ENCODE measurements around the gene GUCY1B1. TPM values are rescaled to one million over a fixed set of nuclear protein-coding genes. Genes with fewer than 3 reads are reported as not detected.

Gene GUCY1B1
- total RNA-seq, 1 donor from 2014 or later, result 1.7 TPM

GRCh38 chr4:155722336-155722735, 36.5 kb upstream of the GUCY1B1 start:
- Histone ChIP-seq H3K27me3 (ENCODE audit: control insufficient read depth, insufficient read depth, low read length) (no peaks in the 10 kb centered on the region), H3K36me3 (ENCODE audit: control insufficient read depth, insufficient read depth, low read length) (no peaks in the 10 kb centered on the region), H3K4me3 (ENCODE audit: low read depth, low read length) (no peak overlapping the region)
- TF ChIP-seq, protein P1, sequence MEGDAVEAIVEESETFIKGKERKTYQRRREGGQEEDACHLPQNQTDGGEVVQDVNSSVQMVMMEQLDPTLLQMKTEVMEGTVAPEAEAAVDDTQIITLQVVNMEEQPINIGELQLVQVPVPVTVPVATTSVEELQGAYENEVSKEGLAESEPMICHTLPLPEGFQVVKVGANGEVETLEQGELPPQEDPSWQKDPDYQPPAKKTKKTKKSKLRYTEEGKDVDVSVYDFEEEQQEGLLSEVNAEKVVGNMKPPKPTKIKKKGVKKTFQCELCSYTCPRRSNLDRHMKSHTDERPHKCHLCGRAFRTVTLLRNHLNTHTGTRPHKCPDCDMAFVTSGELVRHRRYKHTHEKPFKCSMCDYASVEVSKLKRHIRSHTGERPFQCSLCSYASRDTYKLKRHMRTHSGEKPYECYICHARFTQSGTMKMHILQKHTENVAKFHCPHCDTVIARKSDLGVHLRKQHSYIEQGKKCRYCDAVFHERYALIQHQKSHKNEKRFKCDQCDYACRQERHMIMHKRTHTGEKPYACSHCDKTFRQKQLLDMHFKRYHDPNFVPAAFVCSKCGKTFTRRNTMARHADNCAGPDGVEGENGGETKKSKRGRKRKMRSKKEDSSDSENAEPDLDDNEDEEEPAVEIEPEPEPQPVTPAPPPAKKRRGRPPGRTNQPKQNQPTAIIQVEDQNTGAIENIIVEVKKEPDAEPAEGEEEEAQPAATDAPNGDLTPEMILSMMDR (IDR thresholded peaks at IDR 0.05; ENCODE audit: insufficient read depth, low read length, poor library complexity, severe bottlenecking), result no peak
- DNase-seq (ENCODE audit: low read depth), result no peak

- DNase-seq (ENCODE audit: low read depth), result peak; percentile 52
- no peaks in the 10 kb centered on the region for H3K27me3 ChIP-seq (ENCODE audit: control insufficient read depth, insufficient read depth, low read length)
- no peak overlapping the region for H3K4me3 ChIP-seq (ENCODE audit: low read depth, low read length)
- no peaks in the 10 kb centered on the region for H3K36me3 ChIP-seq (ENCODE audit: control insufficient read depth, insufficient read depth, low read length)
- TF ChIP-seq, protein P1 (IDR thresholded peaks at IDR 0.05; ENCODE audit: insufficient read depth, low read length, poor library complexity, severe bottlenecking), result no peak
These were observed 35.9 kb upstream of the GUCY1B1 start for GRCh38 chr4:155722816-155723499.

GRCh38 chr4:155724731-155725130, 34.1 kb upstream of the GUCY1B1 start:
- Histone ChIP-seq H3K36me3 (ENCODE audit: control insufficient read depth, insufficient read depth, low read length) (no peaks in the 10 kb centered on the region), H3K27me3 (ENCODE audit: control insufficient read depth, insufficient read depth, low read length) (no peaks in the 10 kb centered on the region), H3K4me3 (ENCODE audit: low read depth, low read length) (no peak overlapping the region)
- no peak for DNase-seq (ENCODE audit: low read depth)
- TF ChIP-seq, protein P1 (IDR thresholded peaks at IDR 0.05; ENCODE audit: insufficient read depth, low read length, poor library complexity, severe bottlenecking), result no peak

DNA sequence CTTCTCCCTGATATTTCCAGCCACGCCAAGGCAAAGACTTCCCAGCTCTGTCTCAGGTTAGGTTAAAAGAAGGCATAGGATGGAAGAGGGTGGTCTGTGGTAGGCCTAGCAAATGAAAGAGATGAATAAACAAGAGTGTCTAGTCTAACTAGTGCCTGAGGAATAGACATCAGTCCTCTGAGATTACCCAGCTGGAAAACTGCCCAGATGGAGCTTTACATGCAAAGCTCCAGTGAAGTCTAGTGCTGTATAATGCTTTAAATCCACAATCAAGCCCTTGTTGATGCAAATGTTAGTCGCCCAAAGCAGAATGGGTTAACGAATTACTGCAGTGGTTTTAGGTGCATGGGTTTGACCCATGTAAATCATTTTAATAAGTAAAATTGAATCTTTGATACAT, 24.8 kb upstream of the GUCY1B1 start:
- Histone ChIP-seq H3K36me3 (ENCODE audit: control insufficient read depth, insufficient read depth, low read length) (no peaks in the 10 kb centered on the region), H3K27me3 (ENCODE audit: control insufficient read depth, insufficient read depth, low read length) (no peaks in the 10 kb centered on the region), H3K4me3 (ENCODE audit: low read depth, low read length) (no peak overlapping the region)
- TF ChIP-seq, protein P1 (IDR thresholded peaks at IDR 0.05; ENCODE audit: insufficient read depth, low read length, poor library complexity, severe bottlenecking), result no peak
- no peak for DNase-seq (ENCODE audit: low read depth)

- TF ChIP-seq, protein P1 (IDR thresholded peaks at IDR 0.05; ENCODE audit: insufficient read depth, low read length, poor library complexity, severe bottlenecking), result no peak
- H3K4me3 ChIP-seq (ENCODE audit: low read depth, low read length), result no peak overlapping the region
- no peaks in the 10 kb centered on the region for H3K27me3 ChIP-seq (ENCODE audit: control insufficient read depth, insufficient read depth, low read length)
- DNase-seq (ENCODE audit: low read depth), result no peak
- H3K36me3 ChIP-seq (ENCODE audit: control insufficient read depth, insufficient read depth, low read length), result no peaks in the 10 kb centered on the region
These were observed 23.9 kb upstream of the GUCY1B1 start for GRCh38 chr4:155734951-155735350.

DNA sequence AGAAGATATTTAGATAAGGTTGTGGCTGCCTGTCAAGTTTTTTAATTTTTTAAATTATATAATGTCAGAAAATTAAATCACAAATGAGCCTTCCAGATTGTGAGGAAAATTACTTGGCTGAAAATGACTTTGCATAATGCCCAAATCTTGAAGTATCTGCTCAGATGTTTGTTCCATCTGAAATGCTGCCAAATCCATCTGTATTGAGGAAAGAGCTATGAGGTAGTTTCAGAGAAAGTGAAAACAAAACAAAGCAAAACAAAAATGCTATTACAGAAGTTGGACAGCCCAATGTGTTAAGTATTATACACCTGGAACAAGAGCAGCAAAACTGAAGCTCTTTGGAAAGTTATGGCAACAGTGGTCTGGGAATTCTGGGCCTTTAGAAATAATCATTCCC, 23.3 kb upstream of the GUCY1B1 start:
- DNase-seq (ENCODE audit: low read depth), result no peak
- Histone ChIP-seq H3K36me3 (ENCODE audit: control insufficient read depth, insufficient read depth, low read length) (no peaks in the 10 kb centered on the region), H3K4me3 (ENCODE audit: low read depth, low read length) (no peak overlapping the region), H3K27me3 (ENCODE audit: control insufficient read depth, insufficient read depth, low read length) (no peaks in the 10 kb centered on the region)
- TF ChIP-seq, protein P1 (IDR thresholded peaks at IDR 0.05; ENCODE audit: insufficient read depth, low read length, poor library complexity, severe bottlenecking), result no peak

Data from kidney epithelial cell (primary cell).